Activated T-helper 2 cell treated with anti-CD3 and anti-CD28 coated beads, Interferon-gamma antibody, Interleukin-2, Interleukin-4, amounts not matched to agents 10 μg/mL and 5 μg/mL and 100 μg/mL, durations not matched to agents 14 hours and 24 hours and 36 hours (primary cell): ENCODE data around the gene CAMK2N1. TPM values are rescaled to one million over a fixed set of nuclear protein-coding genes. Genes with fewer than 3 reads are reported as not detected.

Experiments used
- DNase-seq: peaks from one replicate; pipeline ENCODE4 v3.0.0; 2021; ENCODE audit warnings: low spot score
- H3K27ac Mint-ChIP-seq: one replicate; pipeline ENCODE4 v1.8.0; 2021; ENCODE audit warnings: mixed read lengths
- H3K27me3 Mint-ChIP-seq: one replicate; pipeline ENCODE4 v1.8.0; 2021; ENCODE audit warnings: low read depth, mixed read lengths
- H3K36me3 Mint-ChIP-seq: one replicate; pipeline ENCODE4 v1.8.0; 2021; ENCODE audit warnings: low read depth, mixed read lengths
- H3K4me1 Mint-ChIP-seq: one replicate; pipeline ENCODE4 v1.8.0; 2021; ENCODE audit warnings: low read depth, mixed read lengths
- H3K4me3 Mint-ChIP-seq: one replicate; pipeline ENCODE4 v1.8.0; 2021; ENCODE audit warnings: low read depth, mild to moderate bottlenecking, moderate library complexity, mixed read lengths
- H3K9me3 Mint-ChIP-seq: one replicate; pipeline ENCODE4 v1.8.0; 2021; ENCODE audit warnings: mixed read lengths
- intact Hi-C: fragments of 100-400 bp; cut with micrococcal nuclease; formaldehyde crosslinking; loops from one replicate; pipeline ENCODE4 v1.15.1; 2023
- total RNA-seq: library from RNA; stranded (reverse); gene quantifications from 2 replicates; pipeline ENCODE4 v1.2.3, GENCODE V29; 2022

CAMK2N1 gene
- total RNA-seq, 1 donor from 2014 or later = 2.2 TPM

GRCh38 chr1:20480951-20481617 is 4.9 kb downstream of the CAMK2N1 start:
- no peak for DNase-seq
- Mint-ChIP-seq H3K36me3 (no peaks in the 10 kb centered on the region), H3K27me3 (peaks cover 76% of the 10 kb centered on the region), H3K4me1 (peaks cover 4% of the 10 kb centered on the region), H3K27ac (no peak overlapping the region), H3K4me3 (no peak overlapping the region), H3K9me3 (no peaks in the 10 kb centered on the region)
- intact Hi-C loops = no loop called here

GRCh38 chr1:20480243-20480944 is 5.6 kb downstream of the CAMK2N1 start:
- intact Hi-C loops = no loop called here
- Mint-ChIP-seq H3K36me3 (no peaks in the 10 kb centered on the region), H3K4me1 (peaks cover 4% of the 10 kb centered on the region), H3K27me3 (peaks cover 79% of the 10 kb centered on the region), H3K27ac (no peak overlapping the region), H3K4me3 (no peak overlapping the region), H3K9me3 (no peaks in the 10 kb centered on the region)
- DNase-seq = no peak

DNA sequence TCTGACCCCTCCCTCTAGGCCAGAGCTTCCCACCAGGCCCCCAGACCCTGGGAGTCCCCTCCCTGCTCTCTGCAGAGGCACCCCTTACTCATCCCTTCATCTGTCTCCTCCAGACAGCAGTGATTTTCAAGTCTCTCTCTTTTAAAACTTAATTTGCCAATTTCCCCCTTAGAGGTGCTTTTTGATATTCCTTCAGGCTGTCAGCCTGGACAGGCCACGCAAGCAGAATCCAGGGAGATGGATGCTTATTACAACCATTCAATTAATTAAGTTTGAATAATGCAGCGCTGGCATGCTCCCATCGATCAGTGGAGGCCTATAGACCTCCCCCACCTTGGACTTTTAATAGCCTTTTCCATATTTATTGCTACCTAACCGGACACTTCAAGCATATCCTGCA is 6.2 kb downstream of the CAMK2N1 start:
- Mint-ChIP-seq H3K9me3 (no peaks in the 10 kb centered on the region), H3K4me3 (no peak overlapping the region), H3K27ac (no peak overlapping the region), H3K27me3 (peaks cover 85% of the 10 kb centered on the region), H3K36me3 (no peaks in the 10 kb centered on the region), H3K4me1 (peaks cover 4% of the 10 kb centered on the region)
- no peak for DNase-seq
- intact Hi-C loops = no loop called here

DNA sequence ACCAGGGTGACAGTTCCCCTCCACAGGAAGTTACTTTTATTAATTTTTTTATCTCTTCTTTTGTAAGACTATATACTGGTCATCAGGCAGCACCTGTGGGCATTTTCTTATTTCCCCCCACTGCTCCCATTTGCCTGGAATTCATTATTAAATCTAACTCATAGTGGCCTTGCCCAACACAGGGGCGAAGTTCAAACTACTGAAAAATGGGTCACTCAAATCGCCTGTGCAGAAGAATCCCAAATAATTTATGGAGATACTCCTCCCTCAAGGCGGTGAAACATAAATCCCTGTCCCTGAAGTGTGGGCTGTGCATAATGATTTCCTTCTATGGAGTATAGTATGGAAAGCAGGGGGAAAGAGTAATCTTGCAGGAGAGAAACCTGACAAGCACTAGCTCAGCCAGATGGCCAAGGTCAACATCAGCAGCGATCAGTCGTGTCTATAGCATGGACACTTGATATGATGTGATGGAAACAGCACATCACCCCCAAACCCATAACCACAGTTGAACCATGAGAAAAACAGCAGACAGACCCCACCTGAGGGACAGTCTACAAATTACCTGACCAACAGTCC is 7.9 kb downstream of the CAMK2N1 start:
- Mint-ChIP-seq H3K36me3 (no peaks in the 10 kb centered on the region), H3K27ac (no peak overlapping the region), H3K27me3 (peaks cover 85% of the 10 kb centered on the region), H3K9me3 (no peaks in the 10 kb centered on the region), H3K4me1 (no peaks in the 10 kb centered on the region), H3K4me3 (no peak overlapping the region)
- DNase-seq = no peak
- intact Hi-C loops = no loop called here

DNA sequence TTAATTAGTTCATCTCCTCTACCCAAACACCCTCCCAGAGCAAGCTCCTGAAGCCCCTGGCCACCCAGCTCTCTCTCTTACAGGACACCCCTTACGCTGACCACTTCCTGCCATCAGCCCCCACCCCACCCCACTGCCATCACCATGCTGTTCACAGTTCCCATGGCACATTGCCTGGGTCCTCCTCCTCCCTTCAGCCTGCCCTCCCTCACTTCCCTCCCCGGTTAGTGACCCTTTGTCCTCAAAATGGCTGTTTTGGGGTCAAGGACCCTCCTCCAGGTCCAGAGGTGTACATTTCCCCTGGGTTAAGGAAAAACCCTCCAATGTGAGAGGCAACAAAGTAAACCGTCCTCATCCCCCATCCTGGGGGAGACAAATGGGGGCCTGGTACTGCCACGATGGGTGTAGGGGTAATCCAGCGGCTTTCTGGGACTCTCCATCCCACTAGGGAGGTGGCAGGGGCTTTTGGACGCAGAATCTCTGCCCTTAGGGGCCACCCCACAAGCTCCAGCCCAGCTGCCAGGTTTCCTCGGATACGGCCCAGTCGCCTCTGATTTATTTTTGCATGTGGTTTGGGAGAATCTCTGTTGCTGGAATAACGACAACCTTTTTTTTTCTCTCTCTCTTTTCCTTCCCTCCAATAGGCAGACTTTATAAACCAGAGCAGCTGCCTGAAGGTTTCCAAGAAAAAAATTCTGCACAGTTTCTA is 8.5 kb downstream of the CAMK2N1 start:
- no peaks in the 10 kb centered on the region for H3K36me3 Mint-ChIP-seq
- DNase-seq = no peak
- peaks cover 80% of the 10 kb centered on the region for H3K27me3 Mint-ChIP-seq
- no peaks in the 10 kb centered on the region for H3K9me3 Mint-ChIP-seq
- intact Hi-C loops = no loop called here
- no peaks in the 10 kb centered on the region for H3K4me1 Mint-ChIP-seq
- H3K27ac Mint-ChIP-seq = no peak overlapping the region
- H3K4me3 Mint-ChIP-seq = no peak overlapping the region

- intact Hi-C loops = no loop called here
- Mint-ChIP-seq H3K27ac (no peak overlapping the region), H3K4me1 (no peaks in the 10 kb centered on the region), H3K36me3 (no peaks in the 10 kb centered on the region), H3K9me3 (no peaks in the 10 kb centered on the region), H3K27me3 (peaks cover 76% of the 10 kb centered on the region), H3K4me3 (no peak overlapping the region)
- DNase-seq = no peak
These were observed 9.6 kb downstream of the CAMK2N1 start for GRCh38 chr1:20476265-20477038.

- Mint-ChIP-seq H3K36me3 (no peaks in the 10 kb centered on the region), H3K27ac (no peak overlapping the region), H3K4me1 (no peaks in the 10 kb centered on the region), H3K9me3 (no peaks in the 10 kb centered on the region), H3K27me3 (peaks cover 64% of the 10 kb centered on the region), H3K4me3 (no peak overlapping the region)
- no peak for DNase-seq
- intact Hi-C loops = no loop called here
These were observed 11.0 kb downstream of the CAMK2N1 start for GRCh38 chr1:20474996-20475395.

DNA sequence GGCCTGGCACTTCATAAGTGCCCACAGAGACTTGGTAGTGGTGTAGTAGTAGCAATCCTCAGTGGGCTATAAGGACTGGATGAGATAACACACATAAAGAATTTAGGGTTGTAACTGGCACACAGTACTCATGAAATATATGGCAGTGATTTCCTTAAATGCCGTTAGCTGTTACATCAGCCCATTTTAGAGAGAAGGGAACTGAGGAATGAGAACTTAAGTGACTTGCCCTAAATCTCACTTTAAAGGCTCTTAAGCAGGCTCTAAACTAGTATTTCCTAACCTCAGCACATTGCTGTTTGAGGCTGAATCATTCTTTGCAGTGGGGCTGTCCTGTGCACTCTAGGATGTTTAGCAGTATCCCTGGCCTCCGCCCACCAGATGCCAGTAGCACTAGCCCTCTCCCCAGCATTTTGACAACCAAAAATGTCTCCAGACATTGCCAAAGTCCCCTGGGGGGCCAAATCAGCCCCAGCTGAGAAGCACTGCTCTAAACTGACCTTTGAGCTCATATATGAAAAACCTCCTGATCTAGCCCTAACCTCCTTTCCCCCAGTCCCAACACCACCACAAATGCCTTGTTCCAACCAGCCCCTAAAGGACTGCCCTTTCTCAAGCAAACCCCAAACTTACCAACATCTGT is 11.6 kb downstream of the CAMK2N1 start:
- H3K27me3 Mint-ChIP-seq = peaks cover 59% of the 10 kb centered on the region
- H3K27ac Mint-ChIP-seq = no peak overlapping the region
- no peaks in the 10 kb centered on the region for H3K36me3 Mint-ChIP-seq
- intact Hi-C loops = no loop called here
- H3K9me3 Mint-ChIP-seq = no peaks in the 10 kb centered on the region
- H3K4me3 Mint-ChIP-seq = no peak overlapping the region
- no peak for DNase-seq
- H3K4me1 Mint-ChIP-seq = no peaks in the 10 kb centered on the region

GRCh38 chr1:20473894-20474293 is 12.1 kb downstream of the CAMK2N1 start:
- Mint-ChIP-seq H3K4me3 (no peak overlapping the region), H3K4me1 (no peaks in the 10 kb centered on the region), H3K27me3 (peaks cover 54% of the 10 kb centered on the region), H3K9me3 (no peaks in the 10 kb centered on the region), H3K27ac (no peak overlapping the region), H3K36me3 (no peaks in the 10 kb centered on the region)
- intact Hi-C loops = no loop called here
- no peak for DNase-seq

DNA sequence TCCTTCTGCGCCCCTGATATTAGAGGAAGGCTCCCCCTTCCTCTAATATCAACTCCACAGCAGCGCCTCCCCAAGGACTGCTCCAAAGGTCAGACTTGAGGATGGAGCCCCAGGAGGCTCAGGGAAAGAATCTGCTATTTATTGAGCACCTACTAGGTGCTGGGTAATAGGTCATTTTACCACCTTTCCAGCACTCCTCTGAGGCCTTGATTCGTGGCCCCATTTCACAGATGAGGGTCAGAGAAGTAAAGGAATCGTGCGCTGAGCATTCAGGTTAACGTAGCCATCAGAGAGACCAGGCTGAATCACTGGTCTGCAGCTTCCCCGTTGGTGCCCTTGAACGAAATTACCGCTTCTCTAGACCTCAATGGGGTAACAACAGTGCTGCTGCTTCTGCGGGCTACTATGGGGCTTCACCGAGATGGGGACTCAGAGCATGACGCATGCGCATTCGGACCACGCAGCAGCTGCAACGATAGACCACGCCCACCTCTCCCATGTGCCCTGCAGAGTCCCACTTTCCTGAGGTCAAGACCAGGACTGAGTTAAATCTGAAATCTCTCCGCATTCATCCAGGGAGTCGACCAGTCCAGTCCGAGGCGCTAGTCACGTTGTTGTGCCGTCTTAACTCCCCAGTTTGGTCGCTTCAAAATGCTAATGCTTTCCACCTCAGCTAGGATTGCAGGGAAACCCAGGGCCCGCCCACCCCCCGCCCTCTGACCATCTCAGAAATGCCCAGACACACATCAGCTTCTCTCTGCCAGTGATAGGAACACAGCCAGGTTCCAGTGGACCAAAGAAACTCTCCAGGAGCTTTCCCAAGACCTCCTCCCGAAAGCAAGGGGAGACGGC is 12.9 kb downstream of the CAMK2N1 start:
- Mint-ChIP-seq H3K9me3 (no peaks in the 10 kb centered on the region), H3K27me3 (peaks cover 46% of the 10 kb centered on the region), H3K4me3 (no peak overlapping the region), H3K36me3 (no peaks in the 10 kb centered on the region), H3K4me1 (no peaks in the 10 kb centered on the region), H3K27ac (no peak overlapping the region)
- DNase-seq = no peak
- intact Hi-C loops = no loop called here

- peaks cover 39% of the 10 kb centered on the region for H3K27me3 Mint-ChIP-seq
- H3K9me3 Mint-ChIP-seq = no peaks in the 10 kb centered on the region
These were observed 13.9 kb downstream of the CAMK2N1 start for GRCh38 chr1:20472121-20472520.

More at GRCh38 chr1:20472121-20472520, 13.9 kb downstream of the CAMK2N1 start:
- no peak for DNase-seq
- H3K36me3 Mint-ChIP-seq = no peaks in the 10 kb centered on the region
- no peak overlapping the region for H3K27ac Mint-ChIP-seq
- H3K4me1 Mint-ChIP-seq = no peaks in the 10 kb centered on the region
- no peak overlapping the region for H3K4me3 Mint-ChIP-seq
- intact Hi-C loops = no loop called here
